Activated CD4-positive, alpha-beta T cell treated with anti-CD3 and anti-CD28 coated beads for 1 hour (primary cell): ENCODE measurements around the gene CHCHD5.
A peak's percentile ranks its signal among the peaks of the same experiment; 100 is the strongest.
"Not testable (repeated sequence)": the region's sequence is repeated elsewhere in the genome, so short reads cannot be mapped to it uniquely, and the experiment has no call there.

Experiments used
- DNase-seq: peaks from one replicate; pipeline ENCODE4 v3.0.0-alpha.2; 2020

The CHCHD5 gene

GRCh38 chr2:112591413-112591812 is 7.0 kb downstream of the CHCHD5 start:
- no peak for DNase-seq

GRCh38 chr2:112593736-112594135 is 9.3 kb downstream of the CHCHD5 start:
- no peak for DNase-seq

- DNase-seq = no peak
Measured at GRCh38 chr2:112597537-112598322, 13.3 kb downstream of the CHCHD5 start.

GRCh38 chr2:112600634-112601033 is 16.2 kb downstream of the CHCHD5 start:
- DNase-seq = no peak

- DNase-seq = no peak
Measured at GRCh38 chr2:112601754-112602153, 17.3 kb downstream of the CHCHD5 start.

- no peak for DNase-seq
Measured at GRCh38 chr2:112602917-112603316, 18.5 kb downstream of the CHCHD5 start.

- DNase-seq = no peak
Measured at GRCh38 chr2:112603731-112604130, 19.3 kb downstream of the CHCHD5 start.

GRCh38 chr2:112604952-112605351 is 20.5 kb downstream of the CHCHD5 start:
- no peak for DNase-seq

GRCh38 chr2:112605926-112606325 is 21.5 kb downstream of the CHCHD5 start:
- DNase-seq = no peak

- no peak for DNase-seq
Measured at GRCh38 chr2:112606547-112606946, 22.1 kb downstream of the CHCHD5 start.

GRCh38 chr2:112607680-112608438 is 23.4 kb downstream of the CHCHD5 start:
- DNase-seq = no peak

GRCh38 chr2:112609320-112609719 is 24.9 kb downstream of the CHCHD5 start:
- DNase-seq = not testable (repeated sequence)

GRCh38 chr2:112612283-112612682 is 27.9 kb downstream of the CHCHD5 start:
- DNase-seq = not testable (repeated sequence)

- DNase-seq = no peak
Measured at GRCh38 chr2:112614201-112614840, 29.9 kb downstream of the CHCHD5 start.

GRCh38 chr2:112615051-112615450 is 30.6 kb downstream of the CHCHD5 start:
- no peak for DNase-seq

- DNase-seq = not testable (repeated sequence)
Measured at GRCh38 chr2:112615798-112616197, 31.4 kb downstream of the CHCHD5 start.

- DNase-seq = no peak
Measured at GRCh38 chr2:112618383-112618782, 34.0 kb downstream of the CHCHD5 start.

- DNase-seq = no peak
Measured at GRCh38 chr2:112621790-112622527, 37.5 kb downstream of the CHCHD5 start.

- DNase-seq = no peak
Measured at GRCh38 chr2:112622528-112622849, 38.1 kb downstream of the CHCHD5 start.

- peak; percentile 65 for DNase-seq
Measured at GRCh38 chr2:112623913-112624777, 39.7 kb downstream of the CHCHD5 start.

- DNase-seq = no peak
Measured at GRCh38 chr2:112625474-112626114, 41.2 kb downstream of the CHCHD5 start.
